HepG2 (cell line): Measurements from ENCODE around the gene NDUFB7. TPM values are rescaled to one million over a fixed set of nuclear protein-coding genes. Genes with fewer than 3 reads are reported as not detected.

Experiments
- BCL6 ChIP-seq: IDR thresholded peaks from 2 replicates; pipeline ENCODE4 v1.6.1; 2016; ENCODE audit warnings: missing genetic modification reagents, missing compliant biosample characterization
- GATAD1 ChIP-seq: IDR thresholded peaks from 2 replicates; pipeline ENCODE4 v1.6.1; 2016; ENCODE audit warnings: missing genetic modification reagents, missing compliant biosample characterization
- HHEX ChIP-seq: IDR thresholded peaks from 2 replicates; pipeline ENCODE4 v1.6.1; 2016; ENCODE audit warnings: control low read depth
- IRF2 ChIP-seq: IDR thresholded peaks from 2 replicates; pipeline ENCODE4 v1.6.1; 2018; ENCODE audit warnings: missing genetic modification reagents, missing compliant biosample characterization
- ISL2 ChIP-seq: sonication (generic); formaldehyde crosslinking; IDR thresholded peaks from 2 replicates; pipeline ENCODE4 v1.5.0; 2020; ENCODE audit warnings: missing genetic modification reagents
- KDM4B ChIP-seq: sonication (generic); formaldehyde crosslinking; IDR thresholded peaks from 2 replicates; pipeline ENCODE4 v1.4.0; 2020; ENCODE audit warnings: missing genetic modification reagents
- LCORL ChIP-seq, 2 experiments: fragments of 450-650 bp in 1 of 2; sonication (generic) in 1 of 2; formaldehyde crosslinking in 1 of 2; IDR thresholded peaks; 2 replicates each; pipeline versions ENCODE4 v1.5.0 to v1.6.1; 2017 to 2020; ENCODE audit warnings: antibody characterized with exemption in 1 of 2, missing genetic modification reagents in 1 of 2
- NFYC ChIP-seq: IDR thresholded peaks from 2 replicates; pipeline ENCODE4 v1.6.1; 2016; ENCODE audit warnings: missing genetic modification reagents, missing compliant biosample characterization
- PAXIP1 ChIP-seq: sonication (generic); formaldehyde crosslinking; conservative IDR thresholded peaks from 2 replicates; pipeline ENCODE4 v1.4.0; 2020; ENCODE audit warnings: mild to moderate bottlenecking, missing genetic modification reagents, moderate library complexity
- POLR2A ChIP-seq, 2 experiments: IDR thresholded peaks; 2 replicates each; pipeline ENCODE4 v1.6.1; 2011; ENCODE audit warnings: low read depth in 2 of 2, low read length in 2 of 2, mild to moderate bottlenecking in 1 of 2, moderate library complexity in 1 of 2; ENCODE audit not compliant: insufficient read depth in 1 of 2
- RCOR2 ChIP-seq: IDR thresholded peaks from 2 replicates; pipeline ENCODE4 v1.6.1; 2016; ENCODE audit warnings: missing biosample characterization, missing genetic modification reagents
- RFXANK ChIP-seq: IDR thresholded peaks from 2 replicates; pipeline ENCODE4 v1.6.1; 2016
- SIX4 ChIP-seq: sonication (generic); formaldehyde crosslinking; IDR thresholded peaks from 2 replicates; pipeline ENCODE4 v1.4.0; 2020; ENCODE audit warnings: missing genetic modification reagents
- TBX2 ChIP-seq: sonication (generic); formaldehyde crosslinking; IDR thresholded peaks from 2 replicates; pipeline ENCODE4 v1.5.0; 2020; ENCODE audit warnings: missing genetic modification reagents, mild to moderate bottlenecking, borderline replicate concordance
- YEATS2 ChIP-seq: sonication (generic); formaldehyde crosslinking; IDR thresholded peaks from 2 replicates; pipeline ENCODE4 v1.4.0; 2020; ENCODE audit warnings: missing genetic modification reagents, borderline replicate concordance
- ZBTB38 ChIP-seq: sonication (generic); formaldehyde crosslinking; IDR thresholded peaks from 2 replicates; pipeline ENCODE4 v1.5.1; 2020; ENCODE audit warnings: mild to moderate bottlenecking, missing genetic modification reagents
- ZNF772 ChIP-seq: sonication (generic); formaldehyde crosslinking; IDR thresholded peaks from 2 replicates; pipeline ENCODE4 v1.5.0; 2020; ENCODE audit warnings: mild to moderate bottlenecking, missing genetic modification reagents
- ZNF790 ChIP-seq: sonication (generic); formaldehyde crosslinking; IDR thresholded peaks from 2 replicates; pipeline ENCODE4 v1.8.0; 2022; ENCODE audit warnings: missing genetic modification reagents, mild to moderate bottlenecking, borderline replicate concordance
- polyA plus RNA-seq, 8 experiments: library from polyadenylated mRNA; depleted of rRNA in 3 of 8; stranded (reverse) in 7 of 8; unstranded in 1 of 8; fragments of >200 nt; fragmentation: Illumina TruSeq in 4 of 8; extraction: Trizol in 4 of 8; gene quantifications; 2 replicates each; pipeline versions ENCODE4 v1.2.1 to v1.2.3, GENCODE V29; 2011 to 2016; ENCODE audit warnings: low read depth in 4 of 8, missing spikeins in 1 of 8, mixed read lengths in 1 of 8; ENCODE audit not compliant: insufficient read depth in 1 of 8
- total RNA-seq, 5 experiments: library from RNA; depleted of rRNA; stranded (reverse); fragments of >200 nt; fragmentation: Illumina TruSeq; extraction: Trizol; gene quantifications; 2 replicates each; pipeline ENCODE4 v1.2.3, GENCODE V29; 2016; ENCODE audit warnings: low read depth in 1 of 5
- TF ChIP-seq, protein P1 (sequence below): sonication (generic); formaldehyde crosslinking; IDR thresholded peaks from 2 replicates; pipeline ENCODE4 v1.4.0; 2020; ENCODE audit warnings: mild to moderate bottlenecking, missing genetic modification reagents, borderline replicate concordance
- TF ChIP-seq, protein P2 (sequence below): sonication (generic); IDR thresholded peaks from 2 replicates; pipeline ENCODE4 v1.6.1; 2016; ENCODE audit warnings: low read depth, borderline replicate concordance
- TF ChIP-seq, protein P3 (sequence below): IDR thresholded peaks from 2 replicates; pipeline ENCODE4 v1.6.1; 2018; ENCODE audit warnings: missing genetic modification reagents

Gene NDUFB7
- total and polyA plus RNA-seq, 2 of the 13 experiments (the other 11 are each of a cell fraction or from before 2014, with no cell fraction given): 156 to 198 TPM

GRCh38 chr19:14519860-14520407 lies 51.9 kb downstream of the NDUFB7 start (continued):
- TF ChIP-seq PAXIP1 (CRISPR knock-in tag) (peak; percentile 81), ZNF790 (no peak), TBX2 (CRISPR knock-in tag) (peak; percentile 71), SIX4 (CRISPR knock-in tag) (peak; percentile 66; the same call in 1 of the 2 replicates), NFYC (CRISPR knock-in tag) (peak; percentile 50), BCL6 (CRISPR knock-in tag) (peak; percentile 82), LCORL (IDR thresholded peaks at IDR 0.05) (no peak), LCORL (CRISPR knock-in tag; IDR thresholded peaks at IDR 0.05) (peak; percentile 68; the same call in 1 of the 2 replicates), ZNF772 (no peak), KDM4B (CRISPR knock-in tag) (peak; percentile 83; the same call in 1 of the 2 replicates), GATAD1 (CRISPR knock-in tag) (peak; percentile 43), YEATS2 (CRISPR knock-in tag) (peak; percentile 63; the same call in 1 of the 2 replicates), POLR2A (IDR thresholded peaks at IDR 0.05; ENCODE audit: insufficient read depth in 1 of 2, low read depth in 2 of 2, low read length in 2 of 2) (peak; percentile 53 to 85), RFXANK (CRISPR knock-in tag) (0 out of 2 replicates have a peak, but pooled peaks have one; percentile 33), ZBTB38 (CRISPR knock-in tag) (0 out of 2 replicates have a peak, but pooled peaks have one; percentile 0), HHEX (CRISPR knock-in tag) (no peak), RCOR2 (CRISPR knock-in tag) (peak; percentile 80), ISL2 (CRISPR knock-in tag) (peak; percentile 90), IRF2 (peak; percentile 77; the same call in 1 of the 2 replicates)
- TF ChIP-seq, protein P1, sequence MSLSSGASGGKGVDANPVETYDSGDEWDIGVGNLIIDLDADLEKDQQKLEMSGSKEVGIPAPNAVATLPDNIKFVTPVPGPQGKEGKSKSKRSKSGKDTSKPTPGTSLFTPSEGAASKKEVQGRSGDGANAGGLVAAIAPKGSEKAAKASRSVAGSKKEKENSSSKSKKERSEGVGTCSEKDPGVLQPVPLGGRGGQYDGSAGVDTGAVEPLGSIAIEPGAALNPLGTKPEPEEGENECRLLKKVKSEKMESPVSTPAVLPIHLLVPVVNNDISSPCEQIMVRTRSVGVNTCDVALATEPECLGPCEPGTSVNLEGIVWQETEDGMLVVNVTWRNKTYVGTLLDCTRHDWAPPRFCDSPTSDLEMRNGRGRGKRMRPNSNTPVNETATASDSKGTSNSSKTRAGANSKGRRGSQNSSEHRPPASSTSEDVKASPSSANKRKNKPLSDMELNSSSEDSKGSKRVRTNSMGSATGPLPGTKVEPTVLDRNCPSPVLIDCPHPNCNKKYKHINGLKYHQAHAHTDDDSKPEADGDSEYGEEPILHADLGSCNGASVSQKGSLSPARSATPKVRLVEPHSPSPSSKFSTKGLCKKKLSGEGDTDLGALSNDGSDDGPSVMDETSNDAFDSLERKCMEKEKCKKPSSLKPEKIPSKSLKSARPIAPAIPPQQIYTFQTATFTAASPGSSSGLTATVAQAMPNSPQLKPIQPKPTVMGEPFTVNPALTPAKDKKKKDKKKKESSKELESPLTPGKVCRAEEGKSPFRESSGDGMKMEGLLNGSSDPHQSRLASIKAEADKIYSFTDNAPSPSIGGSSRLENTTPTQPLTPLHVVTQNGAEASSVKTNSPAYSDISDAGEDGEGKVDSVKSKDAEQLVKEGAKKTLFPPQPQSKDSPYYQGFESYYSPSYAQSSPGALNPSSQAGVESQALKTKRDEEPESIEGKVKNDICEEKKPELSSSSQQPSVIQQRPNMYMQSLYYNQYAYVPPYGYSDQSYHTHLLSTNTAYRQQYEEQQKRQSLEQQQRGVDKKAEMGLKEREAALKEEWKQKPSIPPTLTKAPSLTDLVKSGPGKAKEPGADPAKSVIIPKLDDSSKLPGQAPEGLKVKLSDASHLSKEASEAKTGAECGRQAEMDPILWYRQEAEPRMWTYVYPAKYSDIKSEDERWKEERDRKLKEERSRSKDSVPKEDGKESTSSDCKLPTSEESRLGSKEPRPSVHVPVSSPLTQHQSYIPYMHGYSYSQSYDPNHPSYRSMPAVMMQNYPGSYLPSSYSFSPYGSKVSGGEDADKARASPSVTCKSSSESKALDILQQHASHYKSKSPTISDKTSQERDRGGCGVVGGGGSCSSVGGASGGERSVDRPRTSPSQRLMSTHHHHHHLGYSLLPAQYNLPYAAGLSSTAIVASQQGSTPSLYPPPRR: peak; percentile 48; the same call in 1 of the 2 replicates
- TF ChIP-seq, protein P2, sequence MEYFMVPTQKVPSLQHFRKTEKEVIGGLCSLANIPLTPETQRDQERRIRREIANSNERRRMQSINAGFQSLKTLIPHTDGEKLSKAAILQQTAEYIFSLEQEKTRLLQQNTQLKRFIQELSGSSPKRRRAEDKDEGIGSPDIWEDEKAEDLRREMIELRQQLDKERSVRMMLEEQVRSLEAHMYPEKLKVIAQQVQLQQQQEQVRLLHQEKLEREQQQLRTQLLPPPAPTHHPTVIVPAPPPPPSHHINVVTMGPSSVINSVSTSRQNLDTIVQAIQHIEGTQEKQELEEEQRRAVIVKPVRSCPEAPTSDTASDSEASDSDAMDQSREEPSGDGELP: peak; percentile 89
- TF ChIP-seq, protein P3, sequence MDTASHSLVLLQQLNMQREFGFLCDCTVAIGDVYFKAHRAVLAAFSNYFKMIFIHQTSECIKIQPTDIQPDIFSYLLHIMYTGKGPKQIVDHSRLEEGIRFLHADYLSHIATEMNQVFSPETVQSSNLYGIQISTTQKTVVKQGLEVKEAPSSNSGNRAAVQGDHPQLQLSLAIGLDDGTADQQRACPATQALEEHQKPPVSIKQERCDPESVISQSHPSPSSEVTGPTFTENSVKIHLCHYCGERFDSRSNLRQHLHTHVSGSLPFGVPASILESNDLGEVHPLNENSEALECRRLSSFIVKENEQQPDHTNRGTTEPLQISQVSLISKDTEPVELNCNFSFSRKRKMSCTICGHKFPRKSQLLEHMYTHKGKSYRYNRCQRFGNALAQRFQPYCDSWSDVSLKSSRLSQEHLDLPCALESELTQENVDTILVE: peak; percentile 69; the same call in 1 of the 2 replicates
